Fibroblast of lung (primary cell): ENCODE measurements around the gene NPM1. TPM values are rescaled to one million over a fixed set of nuclear protein-coding genes. Genes with fewer than 3 reads are reported as not detected.

Experiments used
- DNase-seq, 2 donors: peaks; one replicate each; pipeline versions ENCODE4 v3.0.0 to v3.0.0-alpha.2; 2010; ENCODE audit warnings: low read depth in 2 of 2
- H2AFZ ChIP-seq: 2 replicates; pipeline ENCODE4 v1.5.1; 2012; ENCODE audit warnings: low read length, control low read depth, inconsistent platforms
- H3K27ac ChIP-seq: 2 replicates; pipeline ENCODE4 v1.5.1; 2011; ENCODE audit warnings: low read length, control low read depth; ENCODE audit not compliant: insufficient read depth
- H3K27me3 ChIP-seq: 2 replicates; pipeline ENCODE4 v1.5.1; 2011; ENCODE audit warnings: mild to moderate bottlenecking, low read length; ENCODE audit not compliant: control insufficient read depth, insufficient read depth
- H3K36me3 ChIP-seq: 2 replicates; pipeline ENCODE4 v1.5.1; 2011; ENCODE audit warnings: low read length; ENCODE audit not compliant: control insufficient read depth, insufficient read depth
- H3K4me1 ChIP-seq: 2 replicates; pipeline ENCODE4 v1.5.1; 2011; ENCODE audit warnings: low read length; ENCODE audit not compliant: control insufficient read depth, insufficient read depth; ENCODE audit errors: extremely low read depth
- H3K4me2 ChIP-seq: 2 replicates; pipeline ENCODE4 v1.5.1; 2011; ENCODE audit warnings: low read length, control low read depth; ENCODE audit not compliant: insufficient read depth; ENCODE audit errors: extremely low read depth
- H3K4me3 ChIP-seq, 4 experiments: fragments of 200-600 bp in 1 of 4; sonication (generic) in 1 of 4; replicated peaks in 1 of 4; 2 replicates each; pipeline ENCODE4 v1.5.1; 2011 to 2016; ENCODE audit warnings: low read length in 4 of 4, low read depth in 3 of 4, mild to moderate bottlenecking in 3 of 4, control low read depth in 2 of 4, inconsistent platforms in 1 of 4, mixed read lengths in 1 of 4; ENCODE audit not compliant: insufficient read depth in 1 of 4; ENCODE audit errors: control extremely low read depth in 1 of 4
- H3K79me2 ChIP-seq: 2 replicates; pipeline ENCODE4 v1.5.1; 2012; ENCODE audit warnings: mild to moderate bottlenecking, low read length, inconsistent platforms; ENCODE audit not compliant: control insufficient read depth, insufficient read depth
- H3K9ac ChIP-seq: 2 replicates; pipeline ENCODE4 v1.5.1; 2011; ENCODE audit warnings: mild to moderate bottlenecking, low read length, control low read depth; ENCODE audit not compliant: insufficient read depth
- H3K9me3 ChIP-seq: 2 replicates; pipeline ENCODE4 v1.5.1; 2012; ENCODE audit warnings: low read depth, low read length; ENCODE audit not compliant: control insufficient read depth, insufficient read depth
- H4K20me1 ChIP-seq: 2 replicates; pipeline ENCODE4 v1.5.1; 2011; ENCODE audit warnings: low read length; ENCODE audit not compliant: control insufficient read depth, insufficient read depth; ENCODE audit errors: extremely low read depth
- CTCF ChIP-seq, 2 donors: IDR thresholded peaks in 1 of 2; conservative IDR thresholded peaks in 1 of 2; 1 replicate in 1 of 2; 2 replicates in 1 of 2; pipeline ENCODE4 v1.5.1; 2011 to 2012; ENCODE audit warnings: low read length in 2 of 2, control low read depth in 1 of 2, inconsistent platforms in 1 of 2, low read depth in 1 of 2, mild to moderate bottlenecking in 1 of 2
- EZH2 ChIP-seq: IDR thresholded peaks from 2 replicates; pipeline ENCODE4 v1.5.1; 2012; ENCODE audit warnings: low read length, control low read depth, mild to moderate bottlenecking; ENCODE audit errors: missing control alignments
- polyA plus RNA-seq, 2 donors: library from polyadenylated mRNA; depleted of rRNA in 1 of 2; stranded (reverse) in 1 of 2; unstranded in 1 of 2; fragments of >200 nt; gene quantifications; 2 replicates each; pipeline ENCODE4 v1.2.1, GENCODE V29; 2011 to 2012; ENCODE audit warnings: missing spikeins in 1 of 2
- total RNA-seq: library from RNA; depleted of rRNA; stranded (reverse); fragments of >200 nt; gene quantifications from 2 replicates; pipeline ENCODE4 v1.2.1, GENCODE V29; 2014

Gene NPM1
- total and polyA plus RNA-seq, 2 donors (not counting 1 experiment from before 2014, with no cell fraction given): 1,067 to 4,158 TPM

- peak in 1 of 2 donors; percentile 8 for DNase-seq
- Histone ChIP-seq H3K4me2 (peak overlapping the region; percentile 86), H3K9ac (peak overlapping the region; percentile 20), H4K20me1 (peaks cover 25% of the 10 kb centered on the region), H2AFZ (no peak overlapping the region), H3K4me1 (no peaks in the 10 kb centered on the region), H3K79me2 (peaks cover 61% of the 10 kb centered on the region), H3K9me3 (no peaks in the 10 kb centered on the region), H3K4me3 (peak overlapping the region; percentile 79 to 95 (median 90)), H3K27ac (peak overlapping the region; percentile 89), H3K27me3 (no peaks in the 10 kb centered on the region), H3K36me3 (peaks cover 13% of the 10 kb centered on the region)
- TF ChIP-seq CTCF (conservative IDR thresholded peaks at IDR 0.05 in 1 of 2, IDR thresholded peaks at IDR 0.05 in 1 of 2; ENCODE audit: low read depth in 1 of 2, low read length in 2 of 2) (no peak), EZH2 (no peak)
Observed at GRCh38 chr5:171388816-171389168, 1.1 kb downstream of the NPM1 start.

DNA sequence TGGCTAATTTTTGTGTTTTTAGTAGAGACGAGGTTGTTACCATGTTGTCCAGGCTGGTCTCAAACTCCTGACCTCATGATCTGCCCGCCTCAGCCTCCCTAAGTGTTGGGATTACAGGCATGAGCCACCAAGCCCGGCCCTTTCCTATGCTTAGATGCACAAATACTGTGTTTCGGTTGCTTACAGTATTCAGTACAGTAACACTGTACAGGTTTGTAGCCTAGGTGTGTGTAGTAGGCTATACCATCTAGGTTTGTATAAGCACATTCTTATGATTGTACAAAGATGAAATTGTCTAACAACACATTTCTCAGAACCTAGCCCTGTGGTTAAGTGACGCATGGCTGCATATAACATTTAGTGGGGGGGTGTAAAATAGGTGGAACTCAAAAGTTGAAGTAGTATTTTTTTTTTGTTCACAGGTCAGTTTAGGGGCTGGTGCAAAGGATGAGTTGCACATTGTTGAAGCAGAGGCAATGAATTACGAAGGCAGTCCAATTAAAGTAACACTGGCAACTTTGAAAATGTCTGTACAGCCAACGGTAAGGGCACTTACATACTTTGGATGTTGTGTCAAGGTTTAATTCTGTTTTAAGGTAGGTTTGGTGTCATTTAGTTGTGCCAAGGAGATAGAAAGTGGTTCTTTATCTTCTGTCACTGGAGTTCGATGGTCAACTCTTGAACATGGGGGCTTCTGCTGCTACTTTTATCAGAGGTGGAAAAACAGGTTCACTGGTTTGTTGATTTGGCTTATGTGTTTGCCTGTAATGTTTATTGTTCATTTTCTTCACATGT is 3.4 kb downstream of the NPM1 start:
- peaks cover 23% of the 10 kb centered on the region for H3K36me3 ChIP-seq
- no peak for DNase-seq
- no peak overlapping the region for H3K9ac ChIP-seq
- peaks cover 27% of the 10 kb centered on the region for H4K20me1 ChIP-seq
- no peak overlapping the region for H2AFZ ChIP-seq
- no peaks in the 10 kb centered on the region for H3K4me1 ChIP-seq
- peaks cover 84% of the 10 kb centered on the region for H3K79me2 ChIP-seq
- TF ChIP-seq EZH2 (no peak), CTCF (conservative IDR thresholded peaks at IDR 0.05 in 1 of 2, IDR thresholded peaks at IDR 0.05 in 1 of 2; ENCODE audit: low read depth in 1 of 2, low read length in 2 of 2) (no peak)
- H3K4me2 ChIP-seq: peak overlapping the region; percentile 86
- H3K9me3 ChIP-seq: no peaks in the 10 kb centered on the region
- no peaks in the 10 kb centered on the region for H3K27me3 ChIP-seq
- no peak overlapping the region for H3K27ac ChIP-seq
- H3K4me3 ChIP-seq: peak overlapping the region; percentile 79 to 95 (median 90)

- DNase-seq: no peak
- Histone ChIP-seq H3K36me3 (peaks cover 27% of the 10 kb centered on the region), H3K79me2 (peaks cover 94% of the 10 kb centered on the region), H3K27me3 (no peaks in the 10 kb centered on the region), H3K27ac (no peak overlapping the region), H4K20me1 (peaks cover 30% of the 10 kb centered on the region), H3K4me2 (no peak overlapping the region), H3K4me3 (no peak overlapping the region), H3K9ac (no peak overlapping the region), H3K4me1 (no peaks in the 10 kb centered on the region), H2AFZ (no peak overlapping the region), H3K9me3 (no peaks in the 10 kb centered on the region)
- TF ChIP-seq EZH2 (no peak), CTCF (conservative IDR thresholded peaks at IDR 0.05 in 1 of 2, IDR thresholded peaks at IDR 0.05 in 1 of 2; ENCODE audit: low read depth in 1 of 2, low read length in 2 of 2) (no peak)
Observed at GRCh38 chr5:171391996-171392577, 4.4 kb downstream of the NPM1 start.
